OCI-LY7 (cell line): ENCODE results near the gene GTPBP6.

Experiments used
- EZH2phosphoT487 ChIP-seq: fragments of 200-600 bp; sonication (generic); IDR thresholded peaks from 2 replicates; pipeline ENCODE4 v1.6.1; 2018; ENCODE audit warnings: low read depth, borderline replicate concordance, mild to moderate bottlenecking, mixed run types, antibody characterized with exemption, low read length, moderate library complexity, mixed read lengths
- TF ChIP-seq, protein P1 (sequence below): fragments of 200-600 bp; sonication (generic); conservative IDR thresholded peaks from 2 replicates; pipeline ENCODE4 v1.5.1; 2014; ENCODE audit warnings: mild to moderate bottlenecking, antibody characterized with exemption, low read length, moderate library complexity, mixed read lengths

DNA sequence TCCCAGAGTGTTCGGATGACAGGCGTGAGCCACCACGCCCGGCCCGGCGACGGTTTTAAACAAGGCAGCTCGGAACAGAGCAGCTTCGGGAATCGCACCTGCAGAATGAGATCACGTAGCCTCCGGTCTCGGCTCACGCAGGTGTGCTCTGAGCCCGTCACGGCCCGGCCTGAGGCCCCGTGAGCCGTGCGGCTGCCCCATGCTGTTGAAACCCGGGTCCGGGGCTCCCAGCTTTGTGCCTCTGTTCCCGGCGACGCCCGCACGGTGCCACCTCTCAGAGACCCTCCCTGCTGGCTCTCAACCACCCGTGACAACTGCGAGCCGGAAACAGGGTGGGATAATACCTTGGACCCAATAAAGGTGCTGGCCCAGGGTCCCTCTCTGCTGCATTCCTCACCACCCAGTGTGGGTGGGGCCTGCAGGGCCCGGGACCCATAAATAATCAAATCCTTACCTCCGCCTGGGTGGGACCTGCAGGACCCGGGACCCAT is 50.8 kb downstream of the GTPBP6 start:
- TF ChIP-seq, protein P1, sequence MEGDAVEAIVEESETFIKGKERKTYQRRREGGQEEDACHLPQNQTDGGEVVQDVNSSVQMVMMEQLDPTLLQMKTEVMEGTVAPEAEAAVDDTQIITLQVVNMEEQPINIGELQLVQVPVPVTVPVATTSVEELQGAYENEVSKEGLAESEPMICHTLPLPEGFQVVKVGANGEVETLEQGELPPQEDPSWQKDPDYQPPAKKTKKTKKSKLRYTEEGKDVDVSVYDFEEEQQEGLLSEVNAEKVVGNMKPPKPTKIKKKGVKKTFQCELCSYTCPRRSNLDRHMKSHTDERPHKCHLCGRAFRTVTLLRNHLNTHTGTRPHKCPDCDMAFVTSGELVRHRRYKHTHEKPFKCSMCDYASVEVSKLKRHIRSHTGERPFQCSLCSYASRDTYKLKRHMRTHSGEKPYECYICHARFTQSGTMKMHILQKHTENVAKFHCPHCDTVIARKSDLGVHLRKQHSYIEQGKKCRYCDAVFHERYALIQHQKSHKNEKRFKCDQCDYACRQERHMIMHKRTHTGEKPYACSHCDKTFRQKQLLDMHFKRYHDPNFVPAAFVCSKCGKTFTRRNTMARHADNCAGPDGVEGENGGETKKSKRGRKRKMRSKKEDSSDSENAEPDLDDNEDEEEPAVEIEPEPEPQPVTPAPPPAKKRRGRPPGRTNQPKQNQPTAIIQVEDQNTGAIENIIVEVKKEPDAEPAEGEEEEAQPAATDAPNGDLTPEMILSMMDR: no peak
- no peak for TF ChIP-seq EZH2phosphoT487
